Right lobe of liver (tissue), 6 donors: Measurements from ENCODE around the gene GLT1D1. TPM values are rescaled to one million over a fixed set of nuclear protein-coding genes. Genes with fewer than 3 reads are reported as not detected.
A peak's percentile ranks its signal among the peaks of the same experiment; 100 is the strongest.

ENCODE experiments used
- ATAC-seq, 4 donors: fragments of 200-7000 bp; cut with Tn5 transposase; one replicate each; pipeline ENCODE4 v1.9.1; 2020; ENCODE audit warnings: mild to moderate bottlenecking in 4 of 4, moderate library complexity in 4 of 4
- DNase-seq, 3 donors: peaks; one replicate each; pipeline ENCODE4 v3.0.0-alpha.2; 2020
- H3K27ac ChIP-seq, 3 donors: fragments of 200-600 bp; one replicate each; pipeline ENCODE4 v1.8.0; 2022
- H3K27me3 ChIP-seq, 2 donors: fragments of 200-600 bp; one replicate each; pipeline ENCODE4 v1.8.0; 2022
- H3K36me3 ChIP-seq, 4 donors: fragments of 200-600 bp; sonication (generic) in 1 of 4; one replicate each; pipeline versions ENCODE4 v1.5.1 to v1.8.0; 2017 to 2022; ENCODE audit warnings: control low read depth in 1 of 4
- H3K4me1 ChIP-seq, 4 donors: fragments of 200-600 bp; sonication (generic) in 1 of 4; one replicate each; pipeline versions ENCODE4 v1.5.1 to v1.8.0; 2017 to 2022; ENCODE audit warnings: control low read depth in 1 of 4
- H3K4me3 ChIP-seq, 3 donors: fragments of 200-600 bp; one replicate each; pipeline ENCODE4 v1.8.0; 2022
- H3K9me3 ChIP-seq, 4 donors: fragments of 200-600 bp; sonication (generic) in 1 of 4; one replicate each; pipeline versions ENCODE4 v1.5.1 to v1.8.0; 2017 to 2022; ENCODE audit warnings: control low read depth in 1 of 4
- CTCF ChIP-seq, 4 donors: fragments of 200-600 bp in 3 of 4; fragments of 450-650 bp in 1 of 4; IDR thresholded peaks; one replicate each; pipeline versions ENCODE4 v1.5.1 to v1.8.0; 2016 to 2022; ENCODE audit warnings: antibody characterized with exemption in 4 of 4, mild to moderate bottlenecking in 2 of 4
- POLR2A ChIP-seq: fragments of 450-650 bp; IDR thresholded peaks from one replicate; pipeline ENCODE4 v1.6.1; 2017; ENCODE audit warnings: antibody characterized with exemption, mild to moderate bottlenecking
- whole genome bisulfite sequencing: methylation state at CpG from one replicate; pipeline ENCODE4 v1.1.6; 2018; ENCODE audit warnings: low coverage, low lambda C conversion rate; ENCODE audit not compliant: insufficient coverage; ENCODE audit errors: missing lambda C conversion rate; 5-methylcytosine and 5-hydroxymethylcytosine counted together
- intact Hi-C, 2 donors: fragments of 100-400 bp; cut with DNase I; formaldehyde crosslinking; loops; one replicate each; pipeline versions ENCODE4 v1.11.2 to v1.14.1; 2022
- total RNA-seq, 6 experiments: library from RNA; depleted of rRNA in 2 of 6; stranded (reverse); fragments of >200 nt in 2 of 6; fragmentation: NEBNext Ultra II Directional in 3 of 6; extraction: Animal tissue kit (Norgen Biotek cat#: 25700) in 3 of 6; gene quantifications; one replicate each; pipeline versions ENCODE4 v1.1.0 to v1.2.4, GENCODE V29; 2016 to 2023
- donor health status: DM: no; HTN: yes; CAD: no.
- donor health status: DM: no; HTN: no; CAD: no.
- donor health status: DM: no; HTN: no; CAD: no.
- donor health status: DM: no; HTN: yes; CAD: no.
- donor health status: DM: no; HTN: yes; CAD: no.

Gene GLT1D1
- total RNA-seq, 6 experiments from 2014 or later = 14.9 to 21.9 (median 20.2) TPM

GRCh38 chr12:128942960-128943477 is 89.7 kb downstream of the GLT1D1 start:
- H3K4me3 ChIP-seq = no peak overlapping the region
- H3K27ac ChIP-seq = peak overlapping the region in 1 of 3 donors; percentile 49
- peaks cover 0 to 1% (median 0%) of the 10 kb centered on the region in 4 donors for H3K36me3 ChIP-seq
- no peaks in the 10 kb centered on the region for H3K9me3 ChIP-seq
- 46% methylated on average over 11 of the region's 11 CpGs for WGBS
- H3K27me3 ChIP-seq = no peaks in the 10 kb centered on the region
- peaks cover 0 to 27% (median 10%) of the 10 kb centered on the region in 4 donors for H3K4me1 ChIP-seq
- DNase-seq (no peak), ATAC-seq (peak in 3 of 4 donors; percentile 4 to 61 (median 26))
- TF ChIP-seq CTCF (IDR thresholded peaks at IDR 0.05) = no peak
- no peak for TF ChIP-seq POLR2A
- intact Hi-C loops = no loop called here

GRCh38 chr12:128944956-128945355 is 91.7 kb downstream of the GLT1D1 start:
- no peaks in the 10 kb centered on the region for H3K27me3 ChIP-seq
- DNase-seq (no peak), ATAC-seq (peak in 2 of 4 donors; percentile 5 to 17)
- no peak for TF ChIP-seq POLR2A
- no peak for TF ChIP-seq CTCF (IDR thresholded peaks at IDR 0.05)
- H3K4me1 ChIP-seq = peaks cover 0 to 14% (median 7%) of the 10 kb centered on the region in 4 donors
- H3K9me3 ChIP-seq = no peaks in the 10 kb centered on the region
- peaks cover 0 to 8% (median 0%) of the 10 kb centered on the region in 4 donors for H3K36me3 ChIP-seq
- intact Hi-C loops = no loop called here
- H3K27ac ChIP-seq = no peak overlapping the region
- H3K4me3 ChIP-seq = no peak overlapping the region
- 93% methylated on average over 9 of the region's 27 CpGs for WGBS

GRCh38 chr12:128947209-128947608 is 93.9 kb downstream of the GLT1D1 start:
- Histone ChIP-seq H3K27me3 (no peaks in the 10 kb centered on the region), H3K9me3 (no peaks in the 10 kb centered on the region), H3K4me1 (peaks cover 0 to 12% (median 6%) of the 10 kb centered on the region in 4 donors), H3K36me3 (peaks cover 0 to 8% (median 0%) of the 10 kb centered on the region in 4 donors), H3K27ac (no peak overlapping the region), H3K4me3 (no peak overlapping the region)
- TF ChIP-seq POLR2A = no peak
- no peak for TF ChIP-seq CTCF (IDR thresholded peaks at IDR 0.05)
- 70% methylated on average over 9 of the region's 10 CpGs for WGBS
- ATAC-seq (no peak), DNase-seq (no peak)
- intact Hi-C loops = no loop called here

GRCh38 chr12:128949086-128949485 is 95.8 kb downstream of the GLT1D1 start:
- intact Hi-C loops = no loop called here
- ATAC-seq = no peak
- Histone ChIP-seq H3K27ac (no peak overlapping the region), H3K4me1 (no peaks in the 10 kb centered on the region), H3K4me3 (no peak overlapping the region), H3K9me3 (no peaks in the 10 kb centered on the region), H3K27me3 (no peaks in the 10 kb centered on the region), H3K36me3 (peaks cover 0 to 8% (median 0%) of the 10 kb centered on the region in 4 donors)
- WGBS = 84% methylated on average over 5 of the region's 5 CpGs
- no peak for DNase-seq
- TF ChIP-seq CTCF (IDR thresholded peaks at IDR 0.05) = no peak
- TF ChIP-seq POLR2A = no peak
